Osteocyte (in vitro differentiated cells): ENCODE results near the gene ZNF483. TPM values are rescaled to one million over a fixed set of nuclear protein-coding genes. Genes with fewer than 3 reads are reported as not detected.

Experiments used
- DNase-seq: peaks from one replicate; pipeline ENCODE4 v3.0.0; 2021; ENCODE audit warnings: mixed read lengths; ENCODE audit not compliant: unreplicated experiment; ENCODE audit errors: extremely low spot score
- H3K27ac Mint-ChIP-seq: one replicate; pipeline ENCODE4 v1.8.0; 2021; ENCODE audit warnings: mild to moderate bottlenecking, mixed read lengths; ENCODE audit not compliant: unreplicated experiment
- H3K27me3 Mint-ChIP-seq: one replicate; pipeline ENCODE4 v1.8.0; 2021; ENCODE audit warnings: mixed read lengths; ENCODE audit not compliant: unreplicated experiment
- H3K36me3 Mint-ChIP-seq: one replicate; pipeline ENCODE4 v1.8.0; 2021; ENCODE audit warnings: mixed read lengths; ENCODE audit not compliant: unreplicated experiment
- H3K4me1 Mint-ChIP-seq: one replicate; pipeline ENCODE4 v1.8.0; 2021; ENCODE audit warnings: mixed read lengths; ENCODE audit not compliant: unreplicated experiment
- H3K4me3 Mint-ChIP-seq: one replicate; pipeline ENCODE4 v1.8.0; 2021; ENCODE audit warnings: mild to moderate bottlenecking, moderate library complexity, mixed read lengths; ENCODE audit not compliant: unreplicated experiment
- H3K9me3 Mint-ChIP-seq: one replicate; pipeline ENCODE4 v1.8.0; 2021; ENCODE audit warnings: mixed read lengths; ENCODE audit not compliant: unreplicated experiment
- total RNA-seq: library from RNA; stranded (reverse); gene quantifications from 2 replicates; pipeline ENCODE4 v1.2.1, GENCODE V29; 2021
- TF ChIP-seq, protein P1 (sequence below): fragments of 200-600 bp; sonication (generic); IDR thresholded peaks from 2 replicates; pipeline ENCODE4 v1.5.0; 2021; ENCODE audit warnings: antibody characterized with exemption, mild to moderate bottlenecking, moderate library complexity

The ZNF483 gene
- total RNA-seq, 1 donor from 2014 or later, result 5.2 TPM

GRCh38 chr9:111524731-111525055, 286 bp upstream of the ZNF483 start:
- TF ChIP-seq, protein P1, sequence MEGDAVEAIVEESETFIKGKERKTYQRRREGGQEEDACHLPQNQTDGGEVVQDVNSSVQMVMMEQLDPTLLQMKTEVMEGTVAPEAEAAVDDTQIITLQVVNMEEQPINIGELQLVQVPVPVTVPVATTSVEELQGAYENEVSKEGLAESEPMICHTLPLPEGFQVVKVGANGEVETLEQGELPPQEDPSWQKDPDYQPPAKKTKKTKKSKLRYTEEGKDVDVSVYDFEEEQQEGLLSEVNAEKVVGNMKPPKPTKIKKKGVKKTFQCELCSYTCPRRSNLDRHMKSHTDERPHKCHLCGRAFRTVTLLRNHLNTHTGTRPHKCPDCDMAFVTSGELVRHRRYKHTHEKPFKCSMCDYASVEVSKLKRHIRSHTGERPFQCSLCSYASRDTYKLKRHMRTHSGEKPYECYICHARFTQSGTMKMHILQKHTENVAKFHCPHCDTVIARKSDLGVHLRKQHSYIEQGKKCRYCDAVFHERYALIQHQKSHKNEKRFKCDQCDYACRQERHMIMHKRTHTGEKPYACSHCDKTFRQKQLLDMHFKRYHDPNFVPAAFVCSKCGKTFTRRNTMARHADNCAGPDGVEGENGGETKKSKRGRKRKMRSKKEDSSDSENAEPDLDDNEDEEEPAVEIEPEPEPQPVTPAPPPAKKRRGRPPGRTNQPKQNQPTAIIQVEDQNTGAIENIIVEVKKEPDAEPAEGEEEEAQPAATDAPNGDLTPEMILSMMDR, result no peak
- H3K9me3 Mint-ChIP-seq, result no peaks in the 10 kb centered on the region
- DNase-seq, result no peak
- peak overlapping the region; percentile 16 for H3K27ac Mint-ChIP-seq
- H3K4me3 Mint-ChIP-seq, result peak overlapping the region; percentile 94
- peaks cover 9% of the 10 kb centered on the region for H3K4me1 Mint-ChIP-seq
- H3K36me3 Mint-ChIP-seq, result peaks cover 7% of the 10 kb centered on the region
- peaks cover 5% of the 10 kb centered on the region for H3K27me3 Mint-ChIP-seq

DNA sequence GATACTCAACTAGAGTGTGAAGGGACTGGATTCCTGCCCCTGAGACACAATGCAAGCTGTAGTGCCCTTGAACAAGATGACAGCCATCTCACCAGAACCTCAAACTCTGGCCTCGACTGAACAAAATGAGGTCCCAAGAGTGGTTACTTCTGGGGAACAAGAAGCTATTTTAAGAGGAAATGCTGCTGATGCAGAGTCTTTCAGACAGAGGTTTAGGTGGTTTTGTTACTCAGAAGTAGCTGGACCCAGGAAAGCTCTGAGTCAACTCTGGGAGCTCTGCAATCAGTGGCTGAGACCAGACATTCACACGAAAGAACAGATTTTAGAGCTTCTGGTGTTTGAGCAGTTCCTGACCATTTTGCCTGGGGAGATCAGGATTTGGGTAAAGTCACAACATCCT, 2.4 kb downstream of the ZNF483 start:
- peaks cover 2% of the 10 kb centered on the region for H3K27me3 Mint-ChIP-seq
- no peak overlapping the region for H3K4me3 Mint-ChIP-seq
- no peak overlapping the region for H3K27ac Mint-ChIP-seq
- TF ChIP-seq, protein P1, result no peak
- H3K9me3 Mint-ChIP-seq, result no peaks in the 10 kb centered on the region
- no peak for DNase-seq
- peaks cover 11% of the 10 kb centered on the region for H3K36me3 Mint-ChIP-seq
- peaks cover 9% of the 10 kb centered on the region for H3K4me1 Mint-ChIP-seq

DNA sequence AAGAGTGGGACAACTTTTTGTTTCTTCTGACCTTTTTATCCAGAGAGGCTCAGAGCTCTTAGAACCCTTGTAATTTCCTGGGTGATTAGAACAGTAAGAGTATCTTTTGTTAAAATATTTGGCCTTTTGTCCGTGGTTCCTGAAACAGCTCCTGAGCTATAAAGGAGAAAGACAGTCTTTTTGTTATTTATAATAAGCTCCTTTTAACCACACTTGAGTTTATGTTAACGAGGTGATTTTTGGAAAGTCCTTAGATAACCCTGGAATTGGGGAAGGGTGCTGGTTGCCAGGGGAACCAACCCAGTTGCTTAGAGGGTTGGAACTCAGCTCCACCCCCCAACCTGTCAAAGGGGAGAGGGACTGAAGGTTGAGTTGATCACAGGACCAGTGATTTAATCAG, 4.8 kb downstream of the ZNF483 start:
- Mint-ChIP-seq H3K27me3 (no peaks in the 10 kb centered on the region), H3K9me3 (peaks cover 6% of the 10 kb centered on the region), H3K36me3 (peaks cover 25% of the 10 kb centered on the region), H3K27ac (no peak overlapping the region), H3K4me1 (peaks cover 9% of the 10 kb centered on the region), H3K4me3 (no peak overlapping the region)
- DNase-seq, result no peak
- TF ChIP-seq, protein P1, result no peak

DNA sequence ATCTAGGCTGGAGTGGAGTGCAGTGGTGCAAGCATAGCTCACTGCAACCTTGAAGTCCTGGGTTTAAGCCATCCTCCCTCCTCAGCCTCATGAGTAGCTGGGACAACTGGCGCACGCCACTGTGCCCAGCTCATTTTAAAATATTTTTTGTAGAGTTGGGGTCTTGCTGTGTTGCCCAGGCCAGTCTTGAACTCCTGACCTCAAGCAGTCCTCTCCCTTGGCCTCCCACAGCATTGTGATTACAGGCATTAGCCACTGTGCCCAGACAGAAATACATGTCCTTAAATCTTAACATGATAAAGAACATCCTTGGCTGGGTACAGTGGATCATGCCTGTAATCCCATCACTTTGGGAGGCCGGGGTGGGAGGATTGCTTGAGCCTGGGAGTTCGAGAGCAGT, 6.7 kb downstream of the ZNF483 start:
- Mint-ChIP-seq H3K4me1 (no peaks in the 10 kb centered on the region), H3K36me3 (peaks cover 32% of the 10 kb centered on the region), H3K27ac (no peak overlapping the region), H3K4me3 (no peak overlapping the region), H3K9me3 (peaks cover 10% of the 10 kb centered on the region), H3K27me3 (no peaks in the 10 kb centered on the region)
- DNase-seq, result no peak
- TF ChIP-seq, protein P1, result no peak

DNA sequence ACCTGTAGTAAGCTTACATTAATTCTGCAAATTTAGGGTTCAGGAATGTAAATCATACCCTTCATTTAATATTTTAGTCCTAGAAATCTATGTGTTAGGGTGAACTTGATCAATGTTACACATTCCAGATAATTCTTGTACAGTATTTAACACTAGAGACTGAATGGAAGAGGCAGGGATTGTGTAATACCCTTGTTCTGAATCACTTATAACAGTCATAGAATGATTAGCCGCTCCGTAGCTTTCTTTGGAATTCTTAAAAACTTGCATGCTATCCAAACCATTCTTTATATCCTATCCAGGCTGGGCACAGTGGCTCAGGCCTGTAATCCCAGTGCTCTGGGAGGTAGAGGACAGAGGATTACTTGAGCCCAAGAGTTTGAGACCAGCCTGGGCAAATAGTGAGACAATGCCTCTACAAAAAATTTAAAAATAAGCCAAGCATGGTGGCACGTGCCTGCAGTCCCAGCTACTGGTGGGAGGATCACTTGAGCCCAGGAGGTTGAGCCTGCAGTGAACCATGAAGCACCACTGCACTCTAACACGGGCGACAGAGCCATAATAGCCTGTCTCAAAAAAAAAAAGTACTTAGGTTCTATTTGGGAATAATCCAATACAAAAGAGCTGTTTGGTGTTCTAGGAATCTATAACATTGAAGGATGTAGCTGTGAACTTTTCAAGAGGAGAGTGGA, 8.3 kb downstream of the ZNF483 start:
- Mint-ChIP-seq H3K27me3 (no peaks in the 10 kb centered on the region), H3K9me3 (peaks cover 10% of the 10 kb centered on the region), H3K4me3 (no peak overlapping the region), H3K27ac (no peak overlapping the region), H3K4me1 (no peaks in the 10 kb centered on the region), H3K36me3 (peaks cover 31% of the 10 kb centered on the region)
- TF ChIP-seq, protein P1, result no peak
- no peak for DNase-seq
